ENCODE measurements around the gene IRS2.

IRS2 gene

GRCh38 chr13:109706015-109706715 lies 80.2 kb downstream of the IRS2 start:
- DNase-seq (ENCODE audit: low read depth): no peak

- DNase-seq (ENCODE audit: low read depth): no peak
Measured at GRCh38 chr13:109704771-109705635, 81.4 kb downstream of the IRS2 start.

GRCh38 chr13:109703250-109703649 lies 83.1 kb downstream of the IRS2 start:
- DNase-seq (ENCODE audit: low read depth): no peak
